Measurements from ENCODE around the gene COPS2. TPM values are rescaled to one million over a fixed set of nuclear protein-coding genes. Genes with fewer than 3 reads are reported as not detected.
"Not testable (repeated sequence)": the region's sequence is repeated elsewhere in the genome, so short reads cannot be mapped to it uniquely, and the experiment has no call there.

Gene COPS2
- polyA plus RNA-seq, 1 experiment = 135 TPM

GRCh38 chr15:49190586-49190985 is 35.2 kb upstream of the COPS2 start:
- no peak for DNase-seq (ENCODE audit: low read depth, low spot score)
- Histone ChIP-seq H3K27ac (ENCODE audit: low read depth, low read length) (no peak overlapping the region), H3K4me3 (ENCODE audit: low read depth, low read length) (no peak overlapping the region), H3K27me3 (ENCODE audit: control insufficient read depth, insufficient read depth, low read length) (no peaks in the 10 kb centered on the region), H3K9me3 (ENCODE audit: control insufficient read depth, insufficient read depth, low read length) (no peaks in the 10 kb centered on the region)
- POLR2A ChIA-PET = no interaction called here
- TF ChIP-seq CTCF (IDR thresholded peaks at IDR 0.05; ENCODE audit: low read depth, low read length) = no peak
- CTCF ChIA-PET = no interaction called here

GRCh38 chr15:49189631-49190030 is 34.2 kb upstream of the COPS2 start:
- H3K9me3 ChIP-seq (ENCODE audit: control insufficient read depth, insufficient read depth, low read length) = no peaks in the 10 kb centered on the region
- POLR2A ChIA-PET = no interaction called here
- no peak for TF ChIP-seq CTCF (IDR thresholded peaks at IDR 0.05; ENCODE audit: low read depth, low read length)
- no peak for DNase-seq (ENCODE audit: low read depth, low spot score)
- H3K27me3 ChIP-seq (ENCODE audit: control insufficient read depth, insufficient read depth, low read length) = no peaks in the 10 kb centered on the region
- H3K27ac ChIP-seq (ENCODE audit: low read depth, low read length) = no peak overlapping the region
- CTCF ChIA-PET = no interaction called here
- no peak overlapping the region for H3K4me3 ChIP-seq (ENCODE audit: low read depth, low read length)

DNA sequence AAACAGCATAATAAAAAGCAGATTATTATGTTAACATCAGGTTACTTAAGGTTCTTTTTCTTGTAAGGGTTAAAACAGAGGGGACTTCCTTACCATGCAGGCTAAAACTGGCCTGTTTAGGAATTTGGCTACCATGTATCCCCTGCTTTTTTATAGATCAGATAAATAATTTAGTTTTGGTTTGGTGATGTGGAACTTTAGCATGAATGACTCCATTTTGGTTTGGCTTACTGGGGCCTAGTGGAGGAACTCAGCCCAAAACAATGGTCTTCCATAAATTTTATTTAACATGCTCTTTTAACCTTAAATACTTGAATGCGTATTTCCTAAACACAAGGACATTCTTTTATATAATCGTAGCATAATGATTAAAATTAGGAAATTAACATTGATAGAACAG is 33.5 kb upstream of the COPS2 start:
- H3K27ac ChIP-seq (ENCODE audit: low read depth, low read length) = no peak overlapping the region
- no peak overlapping the region for H3K4me3 ChIP-seq (ENCODE audit: low read depth, low read length)
- POLR2A ChIA-PET = no interaction called here
- TF ChIP-seq CTCF (IDR thresholded peaks at IDR 0.05; ENCODE audit: low read depth, low read length) = no peak
- CTCF ChIA-PET = no interaction called here
- H3K27me3 ChIP-seq (ENCODE audit: control insufficient read depth, insufficient read depth, low read length) = no peaks in the 10 kb centered on the region
- H3K9me3 ChIP-seq (ENCODE audit: control insufficient read depth, insufficient read depth, low read length) = no peaks in the 10 kb centered on the region
- no peak for DNase-seq (ENCODE audit: low read depth, low spot score)

DNA sequence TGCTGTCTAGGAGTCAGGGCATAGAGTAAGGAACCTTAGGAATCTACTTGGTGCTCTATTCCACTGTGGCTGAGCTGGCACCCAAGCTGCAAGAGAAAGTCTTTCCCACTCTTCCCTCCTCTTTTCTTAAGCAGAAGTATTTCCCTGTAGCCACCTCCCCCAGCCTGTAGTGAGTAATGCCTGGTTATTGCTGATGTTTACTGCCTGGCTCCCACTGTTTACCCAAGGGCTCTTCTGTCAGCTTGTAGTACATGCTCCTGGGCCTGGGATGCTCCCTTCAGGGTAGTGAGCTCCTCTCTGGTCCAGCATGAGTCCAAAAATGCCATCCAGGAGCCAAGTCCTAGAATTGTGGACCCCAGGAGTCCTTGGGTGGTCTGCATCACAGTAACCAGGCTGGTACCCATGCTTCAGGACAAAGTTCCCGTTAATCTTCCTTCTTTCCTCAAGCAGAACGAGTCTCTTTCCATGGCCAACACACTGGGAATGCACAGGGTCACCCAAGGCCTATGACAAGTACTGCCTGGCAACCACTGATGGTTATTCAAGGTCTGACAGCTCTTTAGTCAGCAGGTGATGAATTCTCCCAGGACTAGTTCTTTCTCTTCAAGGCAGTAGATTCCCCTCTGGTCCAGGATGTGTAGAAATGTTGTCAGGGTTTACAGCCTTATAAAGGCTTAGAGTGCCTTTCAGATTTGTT is 32.3 kb upstream of the COPS2 start:
- Histone ChIP-seq H3K27ac (ENCODE audit: low read depth, low read length) (peak overlapping the region; percentile 41), H3K27me3 (ENCODE audit: control insufficient read depth, insufficient read depth, low read length) (no peaks in the 10 kb centered on the region), H3K9me3 (ENCODE audit: control insufficient read depth, insufficient read depth, low read length) (no peaks in the 10 kb centered on the region), H3K4me3 (ENCODE audit: low read depth, low read length) (no peak overlapping the region)
- POLR2A ChIA-PET = interaction anchor here (0.6 kb wide), 1 partner anchor 18 kb away, joined by 3 read pairs; the partner anchor contains the start of gene GALK2
- no peak for TF ChIP-seq CTCF (IDR thresholded peaks at IDR 0.05; ENCODE audit: low read depth, low read length)
- peak; percentile 43 for DNase-seq (ENCODE audit: low read depth, low spot score)
- CTCF ChIA-PET = interaction anchor here (1.6 kb wide), 1 partner anchor 235 kb away, joined by 4 read pairs; the partner anchor contains the start of gene FGF7

DNA sequence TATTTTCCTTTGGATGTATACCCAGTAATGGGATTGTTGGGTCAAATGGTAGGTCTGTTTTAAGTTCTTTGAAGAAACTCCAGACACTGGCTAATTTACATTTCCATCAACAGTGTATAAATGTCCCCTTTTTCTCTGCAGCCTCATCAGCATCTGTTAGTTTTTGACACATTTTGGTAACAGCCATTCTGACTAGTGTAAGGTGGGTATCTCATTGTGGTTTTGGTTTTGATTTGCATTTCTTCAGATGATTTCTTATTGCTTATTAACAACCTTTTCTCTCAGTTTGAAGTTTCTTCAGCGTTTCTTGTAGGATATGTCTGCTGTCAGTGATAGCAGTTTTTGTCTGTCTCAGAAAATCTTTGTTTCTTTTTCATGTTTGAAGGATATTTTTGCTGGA is 30.1 kb upstream of the COPS2 start:
- TF ChIP-seq CTCF (IDR thresholded peaks at IDR 0.05; ENCODE audit: low read depth, low read length) = no peak
- POLR2A ChIA-PET = no interaction called here
- CTCF ChIA-PET = no interaction called here

DNA sequence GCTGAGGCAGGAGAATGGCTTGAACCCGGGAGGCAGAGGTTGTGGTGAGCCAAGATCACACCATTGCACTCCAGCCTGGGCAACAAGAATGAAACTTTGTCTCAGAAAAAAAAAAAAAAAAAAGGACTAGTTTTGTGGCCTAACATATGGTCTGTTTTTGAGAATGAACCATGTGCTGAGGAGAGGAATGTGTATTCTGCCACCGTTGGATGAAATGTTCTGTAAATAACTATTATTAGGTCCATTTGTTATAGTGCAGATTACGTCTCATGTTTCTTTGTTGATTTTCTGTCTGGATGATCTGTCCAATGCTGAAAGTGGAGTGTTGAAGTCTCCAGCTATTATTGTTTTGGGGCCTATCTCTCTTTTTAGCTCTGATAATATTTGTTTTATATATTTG is 28.3 kb upstream of the COPS2 start:
- H3K9me3 ChIP-seq (ENCODE audit: control insufficient read depth, insufficient read depth, low read length); H3K27ac ChIP-seq (ENCODE audit: low read depth, low read length); H3K27me3 ChIP-seq (ENCODE audit: control insufficient read depth, insufficient read depth, low read length); H3K4me3 ChIP-seq (ENCODE audit: low read depth, low read length); POLR2A ChIA-PET; DNase-seq (ENCODE audit: low read depth, low spot score): not testable (repeated sequence)
- CTCF ChIA-PET = interaction anchor here (0.7 kb wide), 1 partner anchor 93 kb away, joined by 8 read pairs; no protein-coding TSS in a partner anchor

More for the DNA sequence above, 30.1 kb upstream of the COPS2 start:
- DNase-seq (ENCODE audit: low read depth, low spot score) = no peak
- Histone ChIP-seq H3K4me3 (ENCODE audit: low read depth, low read length) (no peak overlapping the region), H3K27me3 (ENCODE audit: control insufficient read depth, insufficient read depth, low read length) (no peaks in the 10 kb centered on the region), H3K9me3 (ENCODE audit: control insufficient read depth, insufficient read depth, low read length) (no peaks in the 10 kb centered on the region), H3K27ac (ENCODE audit: low read depth, low read length) (no peak overlapping the region)
